ENCODE measurements around the gene TERF2IP.

GRCh38 chr16:75676909-75677308, 29.3 kb downstream of the TERF2IP start, which contains the start of gene CPHXL2:
- TF ChIP-seq GATA2 (IDR thresholded peaks at IDR 0.05; ENCODE audit: low read depth, low read length): no peak
- no peak for TF ChIP-seq GATA3 (IDR thresholded peaks at IDR 0.05; ENCODE audit: low read depth, low read length)

Data from SH-SY5Y (cell line).